Fibroblast of skin of abdomen (primary cell): Measurements from ENCODE around the gene RIN1.
"Not testable (repeated sequence)": the region's sequence is repeated elsewhere in the genome, so short reads cannot be mapped to it uniquely, and the experiment has no call there.

Experiments used
- DNase-seq: peaks from one replicate; pipeline ENCODE4 v3.0.0-alpha.2; 2013

Gene RIN1

GRCh38 chr11:66333896-66334604, 2.2 kb downstream of the RIN1 start:
- DNase-seq: no peak

- DNase-seq: no peak
Measured at GRCh38 chr11:66333220-66333877, 2.9 kb downstream of the RIN1 start.

- no peak for DNase-seq
Measured at GRCh38 chr11:66332371-66333219, 3.6 kb downstream of the RIN1 start.

GRCh38 chr11:66331542-66332370, 4.5 kb downstream of the RIN1 start:
- no peak for DNase-seq

GRCh38 chr11:66330931-66331330, 5.3 kb downstream of the RIN1 start:
- DNase-seq: no peak

- no peak for DNase-seq
Measured at GRCh38 chr11:66329165-66329673, 7.0 kb downstream of the RIN1 start.

GRCh38 chr11:66328302-66329144, 7.7 kb downstream of the RIN1 start:
- peak; percentile 76 for DNase-seq

GRCh38 chr11:66328031-66328301, 8.3 kb downstream of the RIN1 start:
- DNase-seq: no peak

- DNase-seq: peak; percentile 77
Measured at GRCh38 chr11:66327171-66328030, 8.8 kb downstream of the RIN1 start.

GRCh38 chr11:66326261-66327111, 9.7 kb downstream of the RIN1 start:
- DNase-seq: peak; percentile 59

GRCh38 chr11:66325263-66325671, 11.0 kb downstream of the RIN1 start:
- peak; percentile 18 for DNase-seq

- DNase-seq: peak; percentile 79
Measured at GRCh38 chr11:66324664-66325063, 11.6 kb downstream of the RIN1 start.

GRCh38 chr11:66323684-66324083, 12.6 kb downstream of the RIN1 start:
- no peak for DNase-seq

- DNase-seq: peak; percentile 13
Measured at GRCh38 chr11:66322732-66323427, 13.4 kb downstream of the RIN1 start.

- DNase-seq: no peak
Measured at GRCh38 chr11:66321606-66322005, 14.6 kb downstream of the RIN1 start.

GRCh38 chr11:66320748-66321147, 15.5 kb downstream of the RIN1 start:
- not testable (repeated sequence) for DNase-seq

GRCh38 chr11:66320289-66320688, 15.9 kb downstream of the RIN1 start:
- not testable (repeated sequence) for DNase-seq

- DNase-seq: no peak
Measured at GRCh38 chr11:66318600-66318970, 17.6 kb downstream of the RIN1 start.
